ENCODE results near the gene DHX35. TPM values are rescaled to one million over a fixed set of nuclear protein-coding genes. Genes with fewer than 3 reads are reported as not detected.

Gene DHX35
- total and polyA plus RNA-seq, 10 of the 15 experiments (the other 5 are each of a cell fraction or from before 2014, with no cell fraction given) = 4.3 to 21.6 (median 14.9) TPM

GRCh38 chr20:38999965-39000910 lies 38.1 kb downstream of the DHX35 start:
- Histone ChIP-seq H3K4me2 (ENCODE audit: control insufficient read depth, insufficient read depth) (no peak overlapping the region), H3K27me3 (replicated peaks in 1 of 2; ENCODE audit: control insufficient read depth in 2 of 2, insufficient read depth in 2 of 2, low read length in 1 of 2) (no peaks in the 10 kb centered on the region), H3K27ac (ENCODE audit: control insufficient read depth, insufficient read depth) (no peak overlapping the region), H3K4me3 (no peak overlapping the region), H3K36me3 (ENCODE audit: control insufficient read depth in 2 of 2, insufficient read depth in 2 of 2, low read length in 1 of 2) (peaks cover 13 to 15% of the 10 kb centered on the region in 2 experiments), H4K20me1 (ENCODE audit: control insufficient read depth, insufficient read depth) (no peaks in the 10 kb centered on the region), H3K4me1 (ENCODE audit: control insufficient read depth, insufficient read depth, low read length) (peaks cover 14% of the 10 kb centered on the region), H2AFZ (ENCODE audit: control insufficient read depth, low read depth, low read length) (no peak overlapping the region), H3K9me3 (replicated peaks; ENCODE audit: control insufficient read depth, insufficient read depth, low read length) (no peaks in the 10 kb centered on the region), H3K9ac (ENCODE audit: control insufficient read depth, insufficient read depth, low read length) (no peak overlapping the region), H3K79me2 (ENCODE audit: control insufficient read depth, insufficient read depth, low read length) (no peaks in the 10 kb centered on the region)
- intact Hi-C loops (cut with micrococcal nuclease; ENCODE audit: unreplicated experiment) = no loop called here
- no TSS peak for BruUV-seq (replicated peaks)
- ChIA-PET CTCF (interaction anchor here (0.6 to 7.4 kb wide), 7 partner anchors 9 to 355 kb away, joined by 3 to 94 read pairs (median 7); partner anchors contain the start of gene DHX35), POLR2A (interaction anchor here (0.7 to 1.6 kb wide), 3 partner anchors 9 to 12 kb away, joined by 3 to 4 read pairs (median 3); no protein-coding TSS in a partner anchor), RAD21 (ENCODE audit: unreplicated experiment) (interaction anchor here (1.2 to 9.0 kb wide), 4 partner anchors 13 to 49 kb away, joined by 3 to 109 read pairs (median 36); partner anchors contain the start of gene DHX35), SMC1A (ENCODE audit: uncharacterized antibody, unreplicated experiment) (interaction anchor here (0.6 to 7.8 kb wide), 6 partner anchors 10 to 253 kb away, joined by 3 to 93 read pairs (median 4); partner anchors contain the start of gene DHX35)
- in situ Hi-C loops (cut with MboI) = no loop called here
- DNase-seq (ENCODE audit: low read depth, low spot score) = no peak
- ATAC-seq = no peak
- FAIRE-seq = no peak
- WGBS (ENCODE audit: insufficient coverage, insufficient replicate concordance, low lambda C conversion rate, missing lambda C conversion rate) = 95% methylated on average over 6 of the region's 6 CpGs
- no peak for TF ChIP-seq ESRRA (IDR thresholded peaks at IDR 0.05; ENCODE audit: low read length)
- TF ChIP-seq ZNF592 (IDR thresholded peaks at IDR 0.05) = no peak
- no peak for TF ChIP-seq SREBF2 (IDR thresholded peaks at IDR 0.05; ENCODE audit: low read length)
- TF ChIP-seq ZNF384 (IDR thresholded peaks at IDR 0.05; ENCODE audit: borderline replicate concordance, low read depth, low read length) = no peak
- TF ChIP-seq ETV6 (conservative IDR thresholded peaks at IDR 0.05 in 1 of 2, IDR thresholded peaks at IDR 0.05 in 1 of 2; ENCODE audit: borderline replicate concordance in 1 of 2, low read depth in 1 of 2) = no peak
